ENCODE results near the gene FBXL16.

Gene FBXL16

DNA sequence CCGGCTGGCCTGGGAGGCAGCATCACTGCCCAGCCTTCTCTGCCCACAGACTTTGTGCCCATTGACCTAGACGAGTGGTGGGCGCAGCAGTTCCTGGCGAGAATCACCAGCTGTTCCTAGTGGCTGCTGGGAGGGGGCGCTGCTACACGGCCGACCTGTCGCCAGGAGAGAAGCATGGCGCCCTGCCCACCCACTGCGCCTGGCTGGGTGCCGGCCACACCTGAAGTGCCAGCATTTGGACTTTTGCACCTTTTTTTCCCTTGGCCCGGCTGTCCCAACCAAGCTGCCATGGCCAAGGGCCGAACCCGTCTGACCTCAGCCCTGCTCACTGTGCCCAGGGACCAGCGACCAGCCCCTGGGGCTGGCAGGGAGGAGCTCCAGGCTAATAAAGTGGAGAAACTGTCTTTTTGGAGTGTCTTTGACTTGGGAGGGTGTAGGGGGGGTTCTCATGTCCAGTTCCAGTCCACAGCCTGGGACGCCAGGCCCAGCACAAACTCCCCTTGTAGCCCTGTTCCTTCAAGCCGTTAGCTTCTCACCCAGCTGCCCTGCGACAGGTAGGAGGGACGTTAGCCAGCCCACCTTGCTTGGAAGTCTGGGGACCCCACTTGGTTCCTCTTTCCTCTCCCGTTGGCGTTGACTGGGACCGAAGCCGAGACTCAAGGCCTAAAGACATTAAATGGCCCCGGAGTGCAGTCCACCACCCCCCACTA lies 57.4 kb downstream of the FBXL16 start:
- Histone ChIP-seq H3K4me1 (ENCODE audit: control insufficient read depth, insufficient read depth, low read length) (0 out of 2 replicates have a peak, but pooled peaks cover 5% of the 10 kb centered on the region), H3K9me3 (ENCODE audit: control insufficient read depth, insufficient read depth, low read depth, low read length) (no peaks in the 10 kb centered on the region), H3K4me3 (ENCODE audit: low read depth, low read length) (peak overlapping the region; percentile 37), H3K27ac (ENCODE audit: extremely low read depth, low read depth, low read length) (peak overlapping the region; percentile 97), H3K36me3 (ENCODE audit: control insufficient read depth in 2 of 2, insufficient read depth in 1 of 2, low read length in 2 of 2) (peaks cover 0 to 24% of the 10 kb centered on the region in 2 experiments; a peak in 2 of 3 replicates)
- ChIA-PET CTCF (interaction anchor here (0.7 to 1.6 kb wide), 5 partner anchors 10 to 26 kb away, joined by 3 to 5 read pairs (median 4); partner anchors contain the start of genes METTL26 and RHOT2), POLR2A (interaction anchor here (1.5 to 2.3 kb wide), 3 partner anchors 11 to 19 kb away, joined by 3 to 10 read pairs (median 7); partner anchors contain the start of genes METTL26 and RHOT2)
- TF ChIP-seq YY2 (tag by site-specific recombination; IDR thresholded peaks at IDR 0.05): peak; percentile 74; the same call in 1 of the 2 replicates
- no peak for TF ChIP-seq ZNF776 (tag by site-specific recombination; IDR thresholded peaks at IDR 0.05; ENCODE audit: borderline replicate concordance)
- TF ChIP-seq BCL11B (tag by site-specific recombination; IDR thresholded peaks at IDR 0.05; ENCODE audit: low read depth): peak; percentile 89
- TF ChIP-seq ZNF660 (tag by site-specific recombination; IDR thresholded peaks at IDR 0.05): no peak
- TF ChIP-seq, protein P1, sequence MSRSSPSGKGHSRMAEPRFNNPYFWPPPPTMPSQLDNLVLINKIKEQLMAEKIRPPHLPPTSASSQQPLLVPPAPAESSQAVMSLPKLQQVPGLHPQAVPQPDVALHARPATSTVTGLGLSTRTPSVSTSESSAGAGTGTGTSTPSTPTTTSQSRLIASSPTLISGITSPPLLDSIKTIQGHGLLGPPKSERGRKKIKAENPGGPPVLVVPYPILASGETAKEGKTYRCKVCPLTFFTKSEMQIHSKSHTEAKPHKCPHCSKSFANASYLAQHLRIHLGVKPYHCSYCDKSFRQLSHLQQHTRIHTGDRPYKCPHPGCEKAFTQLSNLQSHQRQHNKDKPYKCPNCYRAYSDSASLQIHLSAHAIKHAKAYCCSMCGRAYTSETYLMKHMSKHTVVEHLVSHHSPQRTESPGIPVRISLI (tag by site-specific recombination; IDR thresholded peaks at IDR 0.05): no peak
- peak; percentile 25; the same call in 1 of the 2 replicates for TF ChIP-seq SCRT1 (tag by site-specific recombination; IDR thresholded peaks at IDR 0.05; ENCODE audit: borderline replicate concordance)
- no peak for TF ChIP-seq ZFP3 (tag by site-specific recombination; IDR thresholded peaks at IDR 0.05; ENCODE audit: low read depth)
- peak; percentile 89 for TF ChIP-seq ZBTB8A (tag by site-specific recombination; IDR thresholded peaks at IDR 0.05)
- TF ChIP-seq ZSCAN30 (tag by site-specific recombination; IDR thresholded peaks at IDR 0.05): 0 out of 2 replicates have a peak, but pooled peaks have one; percentile 47
- TF ChIP-seq, protein P2, sequence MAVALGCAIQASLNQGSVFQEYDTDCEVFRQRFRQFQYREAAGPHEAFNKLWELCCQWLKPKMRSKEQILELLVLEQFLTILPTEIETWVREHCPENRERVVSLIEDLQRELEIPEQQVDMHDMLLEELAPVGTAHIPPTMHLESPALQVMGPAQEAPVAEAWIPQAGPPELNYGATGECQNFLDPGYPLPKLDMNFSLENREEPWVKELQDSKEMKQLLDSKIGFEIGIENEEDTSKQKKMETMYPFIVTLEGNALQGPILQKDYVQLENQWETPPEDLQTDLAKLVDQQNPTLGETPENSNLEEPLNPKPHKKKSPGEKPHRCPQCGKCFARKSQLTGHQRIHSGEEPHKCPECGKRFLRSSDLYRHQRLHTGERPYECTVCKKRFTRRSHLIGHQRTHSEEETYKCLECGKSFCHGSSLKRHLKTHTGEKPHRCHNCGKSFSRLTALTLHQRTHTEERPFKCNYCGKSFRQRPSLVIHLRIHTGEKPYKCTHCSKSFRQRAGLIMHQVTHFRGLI (tag by site-specific recombination; IDR thresholded peaks at IDR 0.05): peak; percentile 53
- peak; percentile 36; the same call in 1 of the 2 replicates for TF ChIP-seq KLF10 (tag by site-specific recombination; IDR thresholded peaks at IDR 0.05)
- TF ChIP-seq ZNF202 (tag by site-specific recombination; IDR thresholded peaks at IDR 0.05; ENCODE audit: borderline replicate concordance): no peak
- peak; percentile 60 for TF ChIP-seq KLF1 (tag by site-specific recombination; IDR thresholded peaks at IDR 0.05)
- peak; percentile 80 for TF ChIP-seq ZFHX2 (tag by site-specific recombination; conservative IDR thresholded peaks at IDR 0.05)
- TF ChIP-seq ZBTB20 (tag by site-specific recombination; IDR thresholded peaks at IDR 0.05): no peak
- no peak for TF ChIP-seq ZNF521 (tag by site-specific recombination; IDR thresholded peaks at IDR 0.05)
- no peak for TF ChIP-seq SETDB1 (IDR thresholded peaks at IDR 0.05; ENCODE audit: insufficient read length, low read length)
- peak; percentile 84 for TF ChIP-seq ZNF2 (tag by site-specific recombination; IDR thresholded peaks at IDR 0.05)
- TF ChIP-seq OVOL3 (tag by site-specific recombination; IDR thresholded peaks at IDR 0.05): no peak
- peak; percentile 85 for TF ChIP-seq SCRT2 (tag by site-specific recombination; IDR thresholded peaks at IDR 0.05)
- peak; percentile 40; the same call in 1 of the 2 replicates for TF ChIP-seq ZNF610 (tag by site-specific recombination; IDR thresholded peaks at IDR 0.05; ENCODE audit: borderline replicate concordance)
- no peak for TF ChIP-seq ZNF791 (tag by site-specific recombination; IDR thresholded peaks at IDR 0.05)
- TF ChIP-seq ZIC2 (tag by site-specific recombination; IDR thresholded peaks at IDR 0.05): peak; percentile 84
- no peak for TF ChIP-seq HOXD13 (CRISPR knock-in tag; IDR thresholded peaks at IDR 0.05; ENCODE audit: borderline replicate concordance)
- no peak for TF ChIP-seq MYNN (tag by site-specific recombination; IDR thresholded peaks at IDR 0.05; ENCODE audit: borderline replicate concordance)
- peak; percentile 64 for TF ChIP-seq KLF9 (tag by site-specific recombination; IDR thresholded peaks at IDR 0.05; ENCODE audit: low read depth)
- TF ChIP-seq TCF7L2 (IDR thresholded peaks at IDR 0.05; ENCODE audit: borderline replicate concordance, low read depth, low read length): no peak
- no peak for TF ChIP-seq ZFP37 (tag by site-specific recombination; IDR thresholded peaks at IDR 0.05)
- TF ChIP-seq ZNF768 (tag by site-specific recombination; IDR thresholded peaks at IDR 0.05): no peak
- 0 out of 2 replicates have a peak, but pooled peaks have one; percentile 32 for TF ChIP-seq ZNF837 (tag by site-specific recombination; IDR thresholded peaks at IDR 0.05)
- TF ChIP-seq, protein P3, sequence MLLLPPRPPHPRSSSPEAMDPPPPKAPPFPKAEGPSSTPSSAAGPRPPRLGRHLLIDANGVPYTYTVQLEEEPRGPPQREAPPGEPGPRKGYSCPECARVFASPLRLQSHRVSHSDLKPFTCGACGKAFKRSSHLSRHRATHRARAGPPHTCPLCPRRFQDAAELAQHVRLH (tag by site-specific recombination; IDR thresholded peaks at IDR 0.05): no peak
- TF ChIP-seq ZNF585B (tag by site-specific recombination; IDR thresholded peaks at IDR 0.05): no peak
- peak; percentile 69 for TF ChIP-seq YY1 (tag by site-specific recombination; IDR thresholded peaks at IDR 0.05)
- TF ChIP-seq ZNF394 (tag by site-specific recombination; IDR thresholded peaks at IDR 0.05; ENCODE audit: borderline replicate concordance): peak; percentile 39; the same call in 1 of the 2 replicates
- 0 out of 2 replicates have a peak, but pooled peaks have one; percentile 20 for TF ChIP-seq ZNF785 (tag by site-specific recombination; IDR thresholded peaks at IDR 0.05)
- TF ChIP-seq GLIS1 (tag by site-specific recombination; IDR thresholded peaks at IDR 0.05): peak; percentile 74
- peak; percentile 74 for TF ChIP-seq ZNF341 (tag by site-specific recombination; IDR thresholded peaks at IDR 0.05; ENCODE audit: low read depth)
- TF ChIP-seq RBAK (tag by site-specific recombination; IDR thresholded peaks at IDR 0.05): no peak

All from HEK293 (cell line).